ENCODE results near the gene SSNA1. TPM values are rescaled to one million over a fixed set of nuclear protein-coding genes. Genes with fewer than 3 reads are reported as not detected.

SSNA1 gene
- total RNA-seq, 4 donors from 2014 or later, result 79.2 to 112 (median 93.1) TPM

- no peak overlapping the region for H3K4me3 ChIP-seq (ENCODE audit: low read depth, poor library complexity, severe bottlenecking)
- no peak for DNase-seq (ENCODE audit: low spot score in 2 of 2)
- 77 to 79% methylated on average over 25 to 26 of the region's 26 CpGs for WGBS, 2 donors
- TF ChIP-seq POLR2A (IDR thresholded peaks at IDR 0.05) (no peak), CTCF (IDR thresholded peaks at IDR 0.05) (no peak)
- intact Hi-C loops (cut with DNase I; ENCODE audit: low total_unique reads), result no loop called here
Measured at GRCh38 chr9:137147091-137147792, 41.2 kb upstream of the SSNA1 start.

GRCh38 chr9:137147793-137148160, 40.7 kb upstream of the SSNA1 start:
- intact Hi-C loops (cut with DNase I; ENCODE audit: low total_unique reads), result no loop called here
- 27 to 36% methylated on average over 11 to 24 of the region's 24 CpGs for WGBS, 2 donors
- no peak for TF ChIP-seq POLR2A (IDR thresholded peaks at IDR 0.05)
- TF ChIP-seq CTCF (IDR thresholded peaks at IDR 0.05), result no peak
- H3K4me3 ChIP-seq (ENCODE audit: low read depth, poor library complexity, severe bottlenecking), result no peak overlapping the region
- no peak for DNase-seq (ENCODE audit: low spot score in 2 of 2)

DNA sequence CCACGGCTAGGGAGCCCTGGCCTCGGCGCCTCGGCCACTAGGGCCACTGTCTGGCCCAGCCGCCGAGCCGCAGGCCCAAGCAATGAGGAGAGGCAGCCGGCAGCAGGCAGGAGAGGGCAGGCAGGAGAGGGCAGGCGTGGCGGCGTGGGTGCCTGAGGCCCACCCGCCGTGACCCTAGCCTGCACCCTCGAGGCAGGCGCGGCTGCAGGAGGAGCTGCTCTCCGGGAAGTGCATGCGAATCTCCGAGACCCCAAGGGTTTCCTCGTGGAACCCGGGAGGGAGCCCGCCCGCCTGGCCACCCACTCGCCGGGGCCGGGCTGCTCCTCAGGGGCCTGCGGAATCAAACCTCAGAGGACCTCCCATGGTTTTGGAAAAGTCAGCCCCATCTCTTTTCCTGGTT, 40.2 kb upstream of the SSNA1 start:
- DNase-seq (ENCODE audit: low spot score in 2 of 2), result no peak
- no peak overlapping the region for H3K4me3 ChIP-seq (ENCODE audit: low read depth, poor library complexity, severe bottlenecking)
- no peak for TF ChIP-seq CTCF (IDR thresholded peaks at IDR 0.05)
- TF ChIP-seq POLR2A (IDR thresholded peaks at IDR 0.05), result no peak
- WGBS, 2 donors, result 62 to 70% methylated on average over 27 of the region's 27 CpGs
- intact Hi-C loops (cut with DNase I; ENCODE audit: low total_unique reads), result no loop called here

- TF ChIP-seq POLR2A (IDR thresholded peaks at IDR 0.05), result no peak
- no peak for DNase-seq (ENCODE audit: low spot score in 2 of 2)
- WGBS, 2 donors, result 77 to 82% methylated on average over 19 of the region's 19 CpGs
- intact Hi-C loops (cut with DNase I; ENCODE audit: low total_unique reads), result no loop called here
- H3K4me3 ChIP-seq (ENCODE audit: low read depth, poor library complexity, severe bottlenecking), result no peak overlapping the region
Measured at GRCh38 chr9:137148661-137149060, 39.8 kb upstream of the SSNA1 start.

- WGBS, 2 donors, result 50 to 71% methylated on average over 5 of the region's 5 CpGs
- DNase-seq (ENCODE audit: low spot score in 2 of 2), result no peak
- no peak overlapping the region for H3K4me3 ChIP-seq (ENCODE audit: low read depth, poor library complexity, severe bottlenecking)
- intact Hi-C loops (cut with DNase I; ENCODE audit: low total_unique reads), result no loop called here
- TF ChIP-seq CTCF (IDR thresholded peaks at IDR 0.05), result no peak
- TF ChIP-seq POLR2A (IDR thresholded peaks at IDR 0.05), result no peak
Measured at GRCh38 chr9:137149363-137149762, 39.1 kb upstream of the SSNA1 start.

GRCh38 chr9:137149942-137150616, 38.4 kb upstream of the SSNA1 start:
- 38 to 54% methylated on average over 19 to 20 of the region's 20 CpGs for WGBS, 2 donors
- H3K4me3 ChIP-seq (ENCODE audit: low read depth, poor library complexity, severe bottlenecking), result no peak overlapping the region
- no peak for DNase-seq (ENCODE audit: low spot score in 2 of 2)
- intact Hi-C loops (cut with DNase I; ENCODE audit: low total_unique reads), result no loop called here
- TF ChIP-seq POLR2A (IDR thresholded peaks at IDR 0.05) (no peak), CTCF (IDR thresholded peaks at IDR 0.05) (no peak)

Measured in lower leg skin (tissue), 4 donors.